H1 (cell line): ENCODE data around the gene TNFRSF14. TPM values are rescaled to one million over a fixed set of nuclear protein-coding genes. Genes with fewer than 3 reads are reported as not detected.

Source experiments
- CTBP2 ChIP-seq: IDR thresholded peaks from 2 replicates; pipeline ENCODE4 v1.7.0; 2011; ENCODE audit warnings: borderline replicate concordance, mild to moderate bottlenecking, moderate library complexity, mixed read lengths, low read length; ENCODE audit not compliant: insufficient read depth, insufficient read length
- HDAC2 ChIP-seq, 2 experiments: fragments of 300-600 bp in 1 of 2; sonication (generic) in 1 of 2; IDR thresholded peaks; 2 replicates each; pipeline ENCODE4 v1.6.1; 2011 to 2012; ENCODE audit warnings: low read depth in 2 of 2, low read length in 2 of 2, mild to moderate bottlenecking in 2 of 2, moderate library complexity in 2 of 2, borderline replicate concordance in 1 of 2, inconsistent platforms in 1 of 2
- polyA plus RNA-seq, 7 experiments: library from polyadenylated mRNA; depleted of rRNA in 3 of 7; stranded (reverse) in 5 of 7; unstranded in 2 of 7; fragments of >200 nt in 5 of 7; fragments of 200-250 nt in 2 of 7; gene quantifications; 1 replicate in 5 of 7; 2 replicates in 1 of 7; 4 replicates in 1 of 7; pipeline versions ENCODE4 v1.2.1 to v1.2.3, GENCODE V29; 2011 to 2013; ENCODE audit warnings: missing spikeins in 2 of 7, mixed read lengths in 2 of 7
- total RNA-seq: library from RNA; stranded (reverse); fragmentation: NEBNext Ultra II Directional; extraction: Animal tissue kit (Norgen Biotek cat#: 25700); gene quantifications from 2 replicates; pipeline ENCODE4 v1.2.1, GENCODE V29; 2021
- TF ChIP-seq, protein P1 (sequence below): fragments of 300-600 bp; sonication (generic); IDR thresholded peaks from 2 replicates; pipeline ENCODE4 v1.7.1; 2012; ENCODE audit warnings: low read length, moderate library complexity, mild to moderate bottlenecking, inconsistent platforms; ENCODE audit not compliant: insufficient replicate concordance

TNFRSF14 gene
- total and polyA plus RNA-seq, 2 of the 8 experiments (the other 6 are each of a cell fraction or from before 2014, with no cell fraction given) = 0.36 to 0.50 TPM

DNA sequence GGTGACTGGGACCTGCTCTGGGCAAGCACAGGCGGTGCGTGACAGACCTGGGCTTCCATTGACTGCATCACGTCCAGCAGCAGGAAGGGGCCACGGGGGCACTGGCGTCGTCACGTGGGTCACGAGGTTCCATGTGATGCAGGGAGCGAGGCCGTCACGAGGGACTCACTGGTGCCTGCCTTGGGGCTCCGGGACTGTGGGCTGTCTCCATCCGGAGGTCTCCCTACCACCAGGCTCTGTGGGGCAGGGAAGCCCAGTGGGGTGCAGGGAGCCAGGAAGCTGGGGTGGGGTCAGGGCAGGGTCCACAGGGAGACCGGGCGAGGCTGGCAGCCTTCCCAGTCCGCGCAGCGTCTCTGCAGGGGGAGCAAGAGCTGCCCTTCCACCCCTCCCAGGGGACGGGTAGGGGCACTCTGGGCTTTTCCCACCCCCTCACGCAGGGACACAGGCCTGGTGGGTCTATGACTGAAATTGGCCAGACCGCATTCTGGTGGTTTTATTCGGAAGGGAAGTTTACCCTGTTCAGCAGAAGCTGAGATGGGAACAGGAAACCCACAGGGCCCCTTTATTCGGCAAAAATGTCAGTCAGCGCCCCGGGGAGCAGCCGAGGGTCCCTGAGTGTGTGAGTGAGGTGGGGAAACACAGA is 416 bp upstream of the TNFRSF14 start (continued):
- TF ChIP-seq, protein P1, sequence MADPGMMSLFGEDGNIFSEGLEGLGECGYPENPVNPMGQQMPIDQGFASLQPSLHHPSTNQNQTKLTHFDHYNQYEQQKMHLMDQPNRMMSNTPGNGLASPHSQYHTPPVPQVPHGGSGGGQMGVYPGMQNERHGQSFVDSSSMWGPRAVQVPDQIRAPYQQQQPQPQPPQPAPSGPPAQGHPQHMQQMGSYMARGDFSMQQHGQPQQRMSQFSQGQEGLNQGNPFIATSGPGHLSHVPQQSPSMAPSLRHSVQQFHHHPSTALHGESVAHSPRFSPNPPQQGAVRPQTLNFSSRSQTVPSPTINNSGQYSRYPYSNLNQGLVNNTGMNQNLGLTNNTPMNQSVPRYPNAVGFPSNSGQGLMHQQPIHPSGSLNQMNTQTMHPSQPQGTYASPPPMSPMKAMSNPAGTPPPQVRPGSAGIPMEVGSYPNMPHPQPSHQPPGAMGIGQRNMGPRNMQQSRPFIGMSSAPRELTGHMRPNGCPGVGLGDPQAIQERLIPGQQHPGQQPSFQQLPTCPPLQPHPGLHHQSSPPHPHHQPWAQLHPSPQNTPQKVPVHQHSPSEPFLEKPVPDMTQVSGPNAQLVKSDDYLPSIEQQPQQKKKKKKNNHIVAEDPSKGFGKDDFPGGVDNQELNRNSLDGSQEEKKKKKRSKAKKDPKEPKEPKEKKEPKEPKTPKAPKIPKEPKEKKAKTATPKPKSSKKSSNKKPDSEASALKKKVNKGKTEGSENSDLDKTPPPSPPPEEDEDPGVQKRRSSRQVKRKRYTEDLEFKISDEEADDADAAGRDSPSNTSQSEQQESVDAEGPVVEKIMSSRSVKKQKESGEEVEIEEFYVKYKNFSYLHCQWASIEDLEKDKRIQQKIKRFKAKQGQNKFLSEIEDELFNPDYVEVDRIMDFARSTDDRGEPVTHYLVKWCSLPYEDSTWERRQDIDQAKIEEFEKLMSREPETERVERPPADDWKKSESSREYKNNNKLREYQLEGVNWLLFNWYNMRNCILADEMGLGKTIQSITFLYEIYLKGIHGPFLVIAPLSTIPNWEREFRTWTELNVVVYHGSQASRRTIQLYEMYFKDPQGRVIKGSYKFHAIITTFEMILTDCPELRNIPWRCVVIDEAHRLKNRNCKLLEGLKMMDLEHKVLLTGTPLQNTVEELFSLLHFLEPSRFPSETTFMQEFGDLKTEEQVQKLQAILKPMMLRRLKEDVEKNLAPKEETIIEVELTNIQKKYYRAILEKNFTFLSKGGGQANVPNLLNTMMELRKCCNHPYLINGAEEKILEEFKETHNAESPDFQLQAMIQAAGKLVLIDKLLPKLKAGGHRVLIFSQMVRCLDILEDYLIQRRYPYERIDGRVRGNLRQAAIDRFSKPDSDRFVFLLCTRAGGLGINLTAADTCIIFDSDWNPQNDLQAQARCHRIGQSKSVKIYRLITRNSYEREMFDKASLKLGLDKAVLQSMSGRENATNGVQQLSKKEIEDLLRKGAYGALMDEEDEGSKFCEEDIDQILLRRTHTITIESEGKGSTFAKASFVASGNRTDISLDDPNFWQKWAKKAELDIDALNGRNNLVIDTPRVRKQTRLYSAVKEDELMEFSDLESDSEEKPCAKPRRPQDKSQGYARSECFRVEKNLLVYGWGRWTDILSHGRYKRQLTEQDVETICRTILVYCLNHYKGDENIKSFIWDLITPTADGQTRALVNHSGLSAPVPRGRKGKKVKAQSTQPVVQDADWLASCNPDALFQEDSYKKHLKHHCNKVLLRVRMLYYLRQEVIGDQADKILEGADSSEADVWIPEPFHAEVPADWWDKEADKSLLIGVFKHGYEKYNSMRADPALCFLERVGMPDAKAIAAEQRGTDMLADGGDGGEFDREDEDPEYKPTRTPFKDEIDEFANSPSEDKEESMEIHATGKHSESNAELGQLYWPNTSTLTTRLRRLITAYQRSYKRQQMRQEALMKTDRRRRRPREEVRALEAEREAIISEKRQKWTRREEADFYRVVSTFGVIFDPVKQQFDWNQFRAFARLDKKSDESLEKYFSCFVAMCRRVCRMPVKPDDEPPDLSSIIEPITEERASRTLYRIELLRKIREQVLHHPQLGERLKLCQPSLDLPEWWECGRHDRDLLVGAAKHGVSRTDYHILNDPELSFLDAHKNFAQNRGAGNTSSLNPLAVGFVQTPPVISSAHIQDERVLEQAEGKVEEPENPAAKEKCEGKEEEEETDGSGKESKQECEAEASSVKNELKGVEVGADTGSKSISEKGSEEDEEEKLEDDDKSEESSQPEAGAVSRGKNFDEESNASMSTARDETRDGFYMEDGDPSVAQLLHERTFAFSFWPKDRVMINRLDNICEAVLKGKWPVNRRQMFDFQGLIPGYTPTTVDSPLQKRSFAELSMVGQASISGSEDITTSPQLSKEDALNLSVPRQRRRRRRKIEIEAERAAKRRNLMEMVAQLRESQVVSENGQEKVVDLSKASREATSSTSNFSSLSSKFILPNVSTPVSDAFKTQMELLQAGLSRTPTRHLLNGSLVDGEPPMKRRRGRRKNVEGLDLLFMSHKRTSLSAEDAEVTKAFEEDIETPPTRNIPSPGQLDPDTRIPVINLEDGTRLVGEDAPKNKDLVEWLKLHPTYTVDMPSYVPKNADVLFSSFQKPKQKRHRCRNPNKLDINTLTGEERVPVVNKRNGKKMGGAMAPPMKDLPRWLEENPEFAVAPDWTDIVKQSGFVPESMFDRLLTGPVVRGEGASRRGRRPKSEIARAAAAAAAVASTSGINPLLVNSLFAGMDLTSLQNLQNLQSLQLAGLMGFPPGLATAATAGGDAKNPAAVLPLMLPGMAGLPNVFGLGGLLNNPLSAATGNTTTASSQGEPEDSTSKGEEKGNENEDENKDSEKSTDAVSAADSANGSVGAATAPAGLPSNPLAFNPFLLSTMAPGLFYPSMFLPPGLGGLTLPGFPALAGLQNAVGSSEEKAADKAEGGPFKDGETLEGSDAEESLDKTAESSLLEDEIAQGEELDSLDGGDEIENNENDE = no peak
- TF ChIP-seq CTBP2 = no peak
- no peak for TF ChIP-seq HDAC2 (IDR thresholded peaks at IDR 0.05; ENCODE audit: borderline replicate concordance in 1 of 2, low read depth in 2 of 2, low read length in 2 of 2)
